ENCODE results near the gene ATP13A3. TPM values are rescaled to one million over a fixed set of nuclear protein-coding genes. Genes with fewer than 3 reads are reported as not detected.

ATP13A3 gene
- total and polyA plus RNA-seq, 9 of the 15 experiments (the other 6 are each of a cell fraction or from before 2014, with no cell fraction given) = 16.6 to 135 (median 86.6) TPM

GRCh38 chr3:194422188-194422587 is 64.6 kb downstream of the ATP13A3 start:
- ChIA-PET POLR2A (interaction anchor here (0.9 kb wide), 1 partner anchor 11 kb away, joined by 3 read pairs; no protein-coding TSS in a partner anchor), CTCF (ENCODE audit: low intra/inter-chr PET ratio) (no interaction called here)
- H3K36me3 ChIP-seq (ENCODE audit: control insufficient read depth, insufficient read depth, low read length) = peaks cover 75% of the 10 kb centered on the region
- H3K4me2 ChIP-seq (ENCODE audit: insufficient read depth, low read length) = no peak overlapping the region
- H3K9me3 ChIP-seq (replicated peaks; ENCODE audit: control insufficient read depth, insufficient read depth, low read depth, low read length) = no peaks in the 10 kb centered on the region
- ATAC-seq (no peak), DNase-seq (ENCODE audit: extremely low read depth in 1 of 4, low spot score in 3 of 4) (no peak), FAIRE-seq (no peak)
- H3K9me1 ChIP-seq (ENCODE audit: control insufficient read depth, insufficient read depth, low read length) = no peaks in the 10 kb centered on the region
- H2AFZ ChIP-seq (ENCODE audit: low read depth, low read length) = no peak overlapping the region
- BruUV-seq (replicated peaks) = no TSS peak
- in situ Hi-C loops (cut with MboI) (no loop called here), intact Hi-C loops (cut with micrococcal nuclease) (no loop called here)
- no peak overlapping the region for H3K27ac ChIP-seq (ENCODE audit: extremely low read depth, low read depth, low read length)
- H4K20me1 ChIP-seq (replicated peaks; ENCODE audit: control insufficient read depth, insufficient read depth, low read length) = no peaks in the 10 kb centered on the region
- H3K4me1 ChIP-seq (replicated peaks in 1 of 2; ENCODE audit: control insufficient read depth in 2 of 2, insufficient read depth in 2 of 2, low read length in 2 of 2) = no peaks in the 10 kb centered on the region
- H3K79me2 ChIP-seq (ENCODE audit: control insufficient read depth, insufficient read depth, low read length) = no peaks in the 10 kb centered on the region
- H3K27me3 ChIP-seq (ENCODE audit: control insufficient read depth in 2 of 2, insufficient read depth in 2 of 2, low read length in 2 of 2) = no peaks in the 10 kb centered on the region
- no peak overlapping the region for H3K4me3 ChIP-seq
- H3K9ac ChIP-seq (ENCODE audit: insufficient read depth in 1 of 2, low read depth in 2 of 2, low read length in 2 of 2) = no peak overlapping the region
- TF ChIP-seq MLLT1 (IDR thresholded peaks at IDR 0.05) (no peak), ARID3A (IDR thresholded peaks at IDR 0.05; ENCODE audit: borderline replicate concordance, low read depth, low read length) (no peak), DIDO1 (tag; IDR thresholded peaks at IDR 0.05; ENCODE audit: low read depth) (no peak), ARID1B (IDR thresholded peaks at IDR 0.05) (no peak), E2F3 (CRISPR knock-in tag; IDR thresholded peaks at IDR 0.05) (no peak), MAX (CRISPR knock-in tag; IDR thresholded peaks at IDR 0.05) (no peak), POLR2A (conservative IDR thresholded peaks at IDR 0.05) (no peak), CREBBP (IDR thresholded peaks at IDR 0.05; ENCODE audit: low read depth, low read length) (no peak), KDM2B (CRISPR knock-in tag; IDR thresholded peaks at IDR 0.05) (no peak), ZNF232 (CRISPR knock-in tag; IDR thresholded peaks at IDR 0.05) (no peak), RAD51 (IDR thresholded peaks at IDR 0.05; ENCODE audit: borderline replicate concordance, low read depth) (no peak), ZNF785 (CRISPR knock-in tag; IDR thresholded peaks at IDR 0.05) (no peak), KLF13 (tag; IDR thresholded peaks at IDR 0.05; ENCODE audit: borderline replicate concordance, low read depth) (no peak), HDGF (IDR thresholded peaks at IDR 0.05) (no peak)
